OCI-LY3 (cell line): ENCODE results near the gene KBTBD13.
A peak's percentile ranks its signal among the peaks of the same experiment; 100 is the strongest.

Experiments used
- H2AFZ ChIP-seq: fragments of 200-600, 300-600 bp; shearing (Covaris generic); 2 replicates; pipeline ENCODE4 v1.6.0; 2014; ENCODE audit warnings: antibody characterized with exemption, low read depth, low read length
- H3K27ac ChIP-seq: fragments of 200-600, 300-600 bp; sonication (generic); 2 replicates; pipeline ENCODE4 v1.5.1; 2014; ENCODE audit warnings: mild to moderate bottlenecking, low read length, moderate library complexity, mixed read lengths
- H3K27me3 ChIP-seq: fragments of 200-600, 300-600 bp; sonication (generic); 2 replicates; pipeline ENCODE4 v1.6.1; 2014; ENCODE audit warnings: low read depth, low read length, mixed read lengths
- H3K36me3 ChIP-seq: fragments of 200-600, 300-600 bp; sonication (generic); replicated peaks from 2 replicates; pipeline ENCODE3; 2014; ENCODE audit warnings: low read depth, low read length, mixed read lengths
- H3K4me1 ChIP-seq: fragments of 300-600, 200-600 bp; sonication (generic); 2 replicates; pipeline ENCODE4 v1.6.1; 2014; ENCODE audit warnings: low read length, mixed read lengths
- H3K4me2 ChIP-seq: fragments of 200-600, 300-600 bp; sonication (generic); 2 replicates; pipeline ENCODE4 v1.6.1; 2014; ENCODE audit warnings: low read length, mixed read lengths
- H3K4me3 ChIP-seq: fragments of 300-600, 200-600 bp; sonication (generic); 2 replicates; pipeline ENCODE4 v1.5.1; 2014; ENCODE audit warnings: antibody characterized with exemption, mild to moderate bottlenecking, low read length, moderate library complexity
- H3K79me2 ChIP-seq: fragments of 300-600, 200-600 bp; shearing (Covaris generic); 2 replicates; pipeline ENCODE4 v1.6.1; 2014; ENCODE audit warnings: mild to moderate bottlenecking, low read length, mixed read lengths
- H3K9ac ChIP-seq: fragments of 300-600, 200-600 bp; shearing (Covaris generic); 2 replicates; pipeline ENCODE4 v1.6.0; 2014; ENCODE audit warnings: mild to moderate bottlenecking, low read length, moderate library complexity
- H3K9me3 ChIP-seq: fragments of 200-600, 300-600 bp; shearing (Covaris generic); 2 replicates; pipeline ENCODE4 v1.6.1; 2014; ENCODE audit warnings: low read length, mixed read lengths; ENCODE audit not compliant: insufficient read depth
- H4K20me1 ChIP-seq: fragments of 200-600, 300-600 bp; sonication (generic); 2 replicates; pipeline ENCODE4 v1.6.1; 2016; ENCODE audit warnings: low read length, mixed read lengths; ENCODE audit not compliant: insufficient read depth
- CTCF ChIP-seq: fragments of 200-600, 300-600 bp; sonication (generic); IDR thresholded peaks from 2 replicates; pipeline ENCODE4 v1.5.1; 2014; ENCODE audit warnings: antibody characterized with exemption, low read length, low read depth
- EZH2phosphoT487 ChIP-seq: fragments of 200-600 bp; shearing (Covaris generic); IDR thresholded peaks from 2 replicates; pipeline ENCODE4 v1.6.1; 2018; ENCODE audit warnings: antibody characterized with exemption, mixed run types, low read depth

Gene KBTBD13

GRCh38 chr15:65051266-65051665 is 25.3 kb upstream of the KBTBD13 start:
- H3K4me3 ChIP-seq: no peak overlapping the region
- no peak overlapping the region for H3K4me2 ChIP-seq
- H3K79me2 ChIP-seq: no peaks in the 10 kb centered on the region
- H3K4me1 ChIP-seq: peaks cover 11% of the 10 kb centered on the region
- H4K20me1 ChIP-seq: no peaks in the 10 kb centered on the region; the same call in 1 of the 2 replicates
- H3K27ac ChIP-seq: no peak overlapping the region
- TF ChIP-seq EZH2phosphoT487 (no peak), CTCF (no peak)
- H3K36me3 ChIP-seq: no peaks in the 10 kb centered on the region
- H2AFZ ChIP-seq: no peak overlapping the region
- no peaks in the 10 kb centered on the region for H3K9me3 ChIP-seq
- H3K27me3 ChIP-seq: no peaks in the 10 kb centered on the region
- no peak overlapping the region for H3K9ac ChIP-seq

DNA sequence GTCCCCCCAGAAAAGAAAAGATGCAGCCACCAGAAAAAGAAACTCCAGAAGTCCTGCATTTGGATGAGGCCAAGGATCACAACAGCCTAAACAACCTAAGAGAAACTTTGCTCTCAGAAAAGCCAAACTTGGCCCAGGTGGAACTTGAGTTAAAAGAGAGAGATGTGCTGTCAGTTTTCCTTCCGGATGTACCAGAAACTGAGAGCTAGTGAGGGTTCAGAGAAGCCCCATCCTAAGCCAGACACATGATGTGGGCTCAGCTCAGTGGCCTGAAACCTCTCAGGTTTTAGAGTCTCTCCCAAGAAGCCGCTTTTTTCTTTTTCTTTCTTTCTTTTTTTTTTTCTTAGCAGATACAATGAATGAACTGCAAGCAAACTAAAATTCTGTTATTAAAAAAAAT is 23.6 kb upstream of the KBTBD13 start:
- Histone ChIP-seq H3K4me3 (no peak overlapping the region), H3K27ac (no peak overlapping the region), H3K4me2 (no peak overlapping the region), H3K36me3 (no peaks in the 10 kb centered on the region), H4K20me1 (no peaks in the 10 kb centered on the region), H3K79me2 (no peaks in the 10 kb centered on the region), H3K9me3 (no peaks in the 10 kb centered on the region), H2AFZ (no peak overlapping the region), H3K9ac (no peak overlapping the region), H3K4me1 (peaks cover 11% of the 10 kb centered on the region), H3K27me3 (no peaks in the 10 kb centered on the region)
- TF ChIP-seq CTCF (no peak), EZH2phosphoT487 (no peak)

DNA sequence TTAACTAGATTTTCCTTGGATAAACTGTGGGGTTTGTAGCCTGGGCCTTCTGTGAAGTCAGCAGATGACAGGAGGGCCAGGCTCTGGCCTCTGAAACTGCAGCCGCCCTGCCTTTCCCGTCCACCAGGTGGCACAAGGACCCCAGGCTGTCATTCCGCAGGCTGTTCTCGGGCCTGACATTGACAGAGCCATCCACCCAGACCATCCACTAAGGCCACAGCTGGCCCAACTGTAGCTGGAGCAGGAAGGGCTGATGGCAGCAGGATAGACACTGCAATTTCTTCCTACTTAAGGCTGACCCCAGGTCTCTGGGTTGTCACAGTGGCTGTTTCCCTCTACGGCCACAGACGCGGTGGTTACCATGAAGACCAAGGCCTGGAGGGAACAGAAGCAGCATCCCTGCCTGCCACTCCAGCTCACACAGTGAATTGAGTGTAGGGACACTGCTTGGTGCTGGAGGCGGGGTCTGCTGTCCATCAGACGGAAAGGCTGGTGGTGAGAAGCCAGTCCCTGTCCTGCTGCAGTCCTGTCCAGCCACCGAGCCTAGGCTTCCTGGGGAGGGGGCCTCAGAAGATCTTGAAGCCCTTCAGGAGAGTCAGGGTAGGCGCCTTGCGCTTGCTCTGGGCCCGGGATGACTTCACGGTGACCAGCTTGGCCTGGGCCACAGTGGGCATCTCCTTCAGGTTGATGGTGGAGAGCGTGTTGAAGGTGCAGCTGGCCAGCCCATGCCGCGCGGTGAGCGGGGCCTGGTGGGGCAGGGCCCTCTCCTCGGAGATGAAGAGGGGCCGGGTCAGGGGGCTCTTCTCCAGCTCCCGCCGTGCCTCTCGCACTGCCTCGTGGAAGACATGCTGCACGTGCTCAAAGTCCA is 22.0 kb upstream of the KBTBD13 start:
- no peaks in the 10 kb centered on the region for H3K9me3 ChIP-seq
- no peak overlapping the region for H3K27ac ChIP-seq
- H3K4me2 ChIP-seq: no peak overlapping the region
- H3K9ac ChIP-seq: no peak overlapping the region
- H3K4me3 ChIP-seq: no peak overlapping the region
- no peaks in the 10 kb centered on the region for H4K20me1 ChIP-seq
- no peaks in the 10 kb centered on the region for H3K27me3 ChIP-seq
- peaks cover 10% of the 10 kb centered on the region for H3K4me1 ChIP-seq
- H2AFZ ChIP-seq: no peak overlapping the region
- TF ChIP-seq EZH2phosphoT487 (no peak), CTCF (peak; percentile 85)
- no peaks in the 10 kb centered on the region for H3K36me3 ChIP-seq
- no peaks in the 10 kb centered on the region for H3K79me2 ChIP-seq

DNA sequence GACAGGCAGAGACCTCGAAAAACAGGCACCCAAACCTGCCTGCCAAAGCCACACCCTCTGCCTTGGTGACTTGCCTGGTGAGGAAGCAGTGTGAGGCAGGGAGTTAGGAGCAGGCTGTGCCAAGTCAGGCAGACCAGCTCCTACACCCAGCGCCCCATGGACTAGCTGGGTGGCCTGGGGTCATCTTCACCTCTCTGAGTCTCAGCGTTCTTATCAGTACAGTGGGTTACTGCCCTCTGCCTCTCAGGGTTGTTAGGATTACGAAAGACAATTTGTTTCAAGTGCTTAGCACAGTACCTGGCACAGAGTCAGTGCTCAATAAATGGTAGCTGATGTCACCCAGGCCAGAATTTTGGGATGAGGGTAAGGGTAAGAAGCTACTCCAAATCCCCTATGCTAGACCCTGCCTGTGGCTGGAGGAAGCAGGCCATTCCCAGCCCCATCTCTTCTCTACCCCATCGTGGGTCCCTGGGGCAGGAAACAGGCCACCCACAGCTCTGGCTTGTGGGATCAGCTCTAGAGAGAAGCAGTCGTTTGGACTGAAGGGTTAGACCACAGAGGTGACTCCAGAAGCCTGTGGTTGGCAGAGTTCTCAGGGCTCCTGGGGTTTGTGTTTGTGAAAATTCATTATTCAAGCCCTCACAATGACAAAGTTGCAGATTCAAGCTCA is 21.2 kb upstream of the KBTBD13 start:
- Histone ChIP-seq H3K9ac (no peak overlapping the region), H3K79me2 (no peaks in the 10 kb centered on the region), H3K36me3 (no peaks in the 10 kb centered on the region), H3K9me3 (no peaks in the 10 kb centered on the region), H3K27me3 (no peaks in the 10 kb centered on the region), H3K4me2 (no peak overlapping the region), H2AFZ (no peak overlapping the region), H3K27ac (no peak overlapping the region), H4K20me1 (no peaks in the 10 kb centered on the region), H3K4me3 (no peak overlapping the region), H3K4me1 (peaks cover 3% of the 10 kb centered on the region)
- no peak for TF ChIP-seq CTCF
- no peak for TF ChIP-seq EZH2phosphoT487
